Right hindlimb (tissue), 1 donor: ENCODE measurements around the gene KCNK1.

Experiments used
- DNase-seq: peaks from one replicate; pipeline ENCODE4 v3.0.0-alpha.2; 2018

KCNK1 gene

GRCh38 chr1:233640179-233640578 lies 26.3 kb downstream of the KCNK1 start:
- DNase-seq: no peak

GRCh38 chr1:233641029-233641428 lies 27.1 kb downstream of the KCNK1 start:
- DNase-seq: no peak

- DNase-seq: no peak
Observed at GRCh38 chr1:233647073-233647472, 33.2 kb downstream of the KCNK1 start.

GRCh38 chr1:233647636-233648035 lies 33.7 kb downstream of the KCNK1 start:
- no peak for DNase-seq

- no peak for DNase-seq
Observed at GRCh38 chr1:233651061-233651460, 37.2 kb downstream of the KCNK1 start.

GRCh38 chr1:233651563-233652233 lies 37.8 kb downstream of the KCNK1 start:
- DNase-seq: no peak

- DNase-seq: no peak
Observed at GRCh38 chr1:233652526-233652925, 38.6 kb downstream of the KCNK1 start.

GRCh38 chr1:233654658-233655280 lies 40.9 kb downstream of the KCNK1 start:
- DNase-seq: no peak

- DNase-seq: no peak
Observed at GRCh38 chr1:233655301-233655740, 41.4 kb downstream of the KCNK1 start.

GRCh38 chr1:233656032-233656635 lies 42.2 kb downstream of the KCNK1 start:
- DNase-seq: no peak

- DNase-seq: no peak
Observed at GRCh38 chr1:233656687-233657086, 42.8 kb downstream of the KCNK1 start.

GRCh38 chr1:233657466-233657865 lies 43.6 kb downstream of the KCNK1 start:
- DNase-seq: no peak

- DNase-seq: no peak
Observed at GRCh38 chr1:233659495-233659894, 45.6 kb downstream of the KCNK1 start.

GRCh38 chr1:233661376-233662159 lies 47.7 kb downstream of the KCNK1 start:
- DNase-seq: no peak

GRCh38 chr1:233662575-233663304 lies 48.8 kb downstream of the KCNK1 start:
- DNase-seq: no peak

- DNase-seq: no peak
Observed at GRCh38 chr1:233664253-233664652, 50.3 kb downstream of the KCNK1 start.

- DNase-seq: no peak
Observed at GRCh38 chr1:233664804-233665574, 51.1 kb downstream of the KCNK1 start.

- DNase-seq: no peak
Observed at GRCh38 chr1:233665575-233666270, 51.8 kb downstream of the KCNK1 start.

- DNase-seq: no peak
Observed at GRCh38 chr1:233667741-233668140, 53.8 kb downstream of the KCNK1 start.

- DNase-seq: peak; percentile 23
Observed at GRCh38 chr1:233668146-233668724, 54.3 kb downstream of the KCNK1 start.

- no peak for DNase-seq
Observed at GRCh38 chr1:233668725-233669294, 54.9 kb downstream of the KCNK1 start.
